Measurements from ENCODE around the gene WDR59.

DNA sequence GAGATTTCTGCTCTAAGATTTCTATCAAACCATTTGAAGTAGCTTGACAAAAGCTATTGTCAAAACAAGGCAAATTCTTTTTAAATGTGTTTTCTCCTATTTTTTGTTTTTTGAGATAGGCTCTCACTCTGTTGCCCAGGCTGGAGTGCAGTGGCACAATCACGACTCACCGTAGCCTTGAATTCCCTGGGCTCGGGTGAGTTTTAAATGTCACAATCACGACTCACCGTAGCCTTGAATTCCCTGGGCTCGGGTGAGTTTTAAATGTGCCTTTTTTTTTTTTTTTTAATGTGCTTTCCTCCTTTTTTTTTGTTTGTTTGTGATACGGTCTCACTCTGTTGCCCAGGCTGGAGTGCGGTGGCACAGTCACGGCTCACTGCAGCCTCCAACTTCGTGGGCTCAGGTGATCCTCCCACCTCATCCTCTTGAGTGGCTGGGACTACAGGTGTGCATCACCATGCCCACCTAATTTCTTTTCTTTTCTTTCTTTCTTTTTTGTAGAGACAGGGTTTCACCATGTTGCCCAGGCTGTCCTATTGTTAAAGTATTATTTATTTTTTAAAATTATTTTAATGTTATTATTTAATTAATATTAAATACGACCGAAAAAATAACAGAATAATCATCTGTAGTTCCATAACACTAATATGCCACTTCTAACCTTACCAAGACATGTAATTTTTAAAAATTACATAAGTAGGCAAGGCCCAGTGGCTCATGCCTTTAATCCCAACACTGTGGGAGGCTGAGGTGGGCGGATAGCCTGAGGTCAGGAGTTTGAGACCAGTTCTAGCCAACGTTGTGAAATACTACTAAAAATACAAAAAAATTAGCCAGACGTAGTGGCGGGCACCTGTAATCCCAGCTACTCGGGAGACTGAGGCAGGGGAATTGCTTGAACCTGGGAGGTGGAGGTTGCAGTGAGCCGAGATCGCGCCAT lies 140.6 kb downstream of the WDR59 start:
- TF ChIP-seq POLR2AphosphoS5 (IDR thresholded peaks at IDR 0.05; ENCODE audit: borderline replicate concordance, low read depth, low read length) = no peak
- no peak for TF ChIP-seq EZH2 (IDR thresholded peaks at IDR 0.05)
- no peak for TF ChIP-seq FOXP2 (optimal IDR thresholded peaks at IDR 0.05; ENCODE audit: control extremely low read depth, extremely low read length, insufficient read depth)

All from SK-N-MC (cell line).